Esophagus squamous epithelium (tissue), 5 donors: ENCODE results near the gene PMIS2. TPM values are rescaled to one million over a fixed set of nuclear protein-coding genes. Genes with fewer than 3 reads are reported as not detected.

Source experiments
- DNase-seq: peaks from one replicate; lab custom pipeline; 2025; lab: John Stamatoyannopoulos, UW
- H3K27ac ChIP-seq, 4 donors: fragments of 200-600 bp; sonication (generic); one replicate each; pipeline ENCODE4 v1.5.1; 2016 to 2019; ENCODE audit warnings: mild to moderate bottlenecking in 1 of 4
- H3K27me3 ChIP-seq, 4 donors: fragments of 200-600 bp; sonication (generic); 1 replicate in 3 of 4; 2 replicates in 1 of 4; pipeline versions ENCODE4 v1.5.1 to v1.6.0; 2017 to 2021; ENCODE audit warnings: antibody characterized with exemption in 1 of 4
- H3K36me3 ChIP-seq, 3 donors: fragments of 200-600 bp; sonication (generic); one replicate each; pipeline ENCODE4 v1.5.1; 2016 to 2019
- H3K4me1 ChIP-seq, 3 donors: fragments of 200-600 bp; sonication (generic); one replicate each; pipeline ENCODE4 v1.5.1; 2017 to 2019
- H3K4me3 ChIP-seq, 4 donors: fragments of 200-600 bp; sonication (generic); 1 replicate in 3 of 4; 2 replicates in 1 of 4; pipeline ENCODE4 v1.5.1; 2016 to 2019; ENCODE audit warnings: mild to moderate bottlenecking in 2 of 4, moderate library complexity in 1 of 4
- H3K9me3 ChIP-seq, 3 donors: fragments of 200-600 bp; sonication (generic); one replicate each; pipeline ENCODE4 v1.5.1; 2016 to 2019
- POLR2A ChIP-seq, 4 donors: fragments of 450-650 bp; IDR thresholded peaks; one replicate each; pipeline ENCODE4 v1.6.1; 2017; ENCODE audit warnings: antibody characterized with exemption in 4 of 4, mild to moderate bottlenecking in 4 of 4, moderate library complexity in 3 of 4
- WGBS, 2 donors: methylation state at CpG; one replicate each; pipeline ENCODE4 v1.1.5; 2018; 5-methylcytosine and 5-hydroxymethylcytosine counted together
- intact Hi-C: fragments of 100-400 bp; cut with DNase I; formaldehyde crosslinking; loops from one replicate; pipeline ENCODE4 v1.15.0; 2022
- total RNA-seq, 4 donors: library from RNA; depleted of rRNA; stranded (reverse); fragments of >200 nt; gene quantifications; one replicate each; pipeline ENCODE4 v1.1.0, GENCODE V29; 2016
- TF ChIP-seq, protein P1 (sequence below), 6 experiments: fragments of 450-650 bp in 4 of 6; fragments of 200-600 bp in 2 of 6; sonication (generic) in 2 of 6; IDR thresholded peaks; one replicate each; pipeline ENCODE4 v1.5.1; 2016 to 2019; ENCODE audit warnings: antibody characterized with exemption in 6 of 6, mild to moderate bottlenecking in 4 of 6, moderate library complexity in 4 of 6
- donor health status: DM: yes; HTN: yes; CAD: no.

Gene PMIS2
- total RNA-seq, 4 donors from 2014 or later = not detected

DNA sequence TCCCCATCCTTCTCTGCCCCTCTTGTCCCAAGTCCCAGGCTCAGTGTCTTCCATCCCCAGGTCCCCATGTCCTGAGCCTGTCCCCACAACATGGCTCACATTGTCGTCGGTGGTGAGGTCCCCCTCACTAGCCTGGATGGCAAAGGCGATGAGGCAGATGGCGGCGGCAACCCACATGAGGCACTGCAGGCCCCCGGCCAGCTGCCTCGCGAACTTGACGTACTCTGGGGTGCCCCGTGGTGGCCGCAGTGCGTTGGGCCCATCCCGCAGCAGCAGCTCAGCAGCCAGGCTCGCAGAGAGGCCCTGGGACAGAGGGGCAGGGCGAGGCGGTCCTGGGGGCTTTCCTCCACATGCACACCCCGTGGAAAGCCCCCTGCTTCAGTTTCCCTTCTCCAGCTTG lies 23.6 kb upstream of the PMIS2 start:
- H3K27ac ChIP-seq = no peak overlapping the region
- H3K36me3 ChIP-seq = no peaks in the 10 kb centered on the region
- no peak overlapping the region for H3K4me3 ChIP-seq
- TF ChIP-seq, protein P1, sequence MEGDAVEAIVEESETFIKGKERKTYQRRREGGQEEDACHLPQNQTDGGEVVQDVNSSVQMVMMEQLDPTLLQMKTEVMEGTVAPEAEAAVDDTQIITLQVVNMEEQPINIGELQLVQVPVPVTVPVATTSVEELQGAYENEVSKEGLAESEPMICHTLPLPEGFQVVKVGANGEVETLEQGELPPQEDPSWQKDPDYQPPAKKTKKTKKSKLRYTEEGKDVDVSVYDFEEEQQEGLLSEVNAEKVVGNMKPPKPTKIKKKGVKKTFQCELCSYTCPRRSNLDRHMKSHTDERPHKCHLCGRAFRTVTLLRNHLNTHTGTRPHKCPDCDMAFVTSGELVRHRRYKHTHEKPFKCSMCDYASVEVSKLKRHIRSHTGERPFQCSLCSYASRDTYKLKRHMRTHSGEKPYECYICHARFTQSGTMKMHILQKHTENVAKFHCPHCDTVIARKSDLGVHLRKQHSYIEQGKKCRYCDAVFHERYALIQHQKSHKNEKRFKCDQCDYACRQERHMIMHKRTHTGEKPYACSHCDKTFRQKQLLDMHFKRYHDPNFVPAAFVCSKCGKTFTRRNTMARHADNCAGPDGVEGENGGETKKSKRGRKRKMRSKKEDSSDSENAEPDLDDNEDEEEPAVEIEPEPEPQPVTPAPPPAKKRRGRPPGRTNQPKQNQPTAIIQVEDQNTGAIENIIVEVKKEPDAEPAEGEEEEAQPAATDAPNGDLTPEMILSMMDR (IDR thresholded peaks at IDR 0.05) = no peak
- TF ChIP-seq POLR2A (IDR thresholded peaks at IDR 0.05) = no peak
- no peak for DNase-seq
- intact Hi-C loops = no loop called here
- no peaks in the 10 kb centered on the region for H3K9me3 ChIP-seq
- WGBS, 2 donors = 51 to 66% methylated on average over 5 to 9 of the region's 17 CpGs
- H3K4me1 ChIP-seq = peaks cover 6 to 14% (median 13%) of the 10 kb centered on the region in 3 donors
- H3K27me3 ChIP-seq = peaks cover 0 to 79% (median 4%) of the 10 kb centered on the region in 4 donors

DNA sequence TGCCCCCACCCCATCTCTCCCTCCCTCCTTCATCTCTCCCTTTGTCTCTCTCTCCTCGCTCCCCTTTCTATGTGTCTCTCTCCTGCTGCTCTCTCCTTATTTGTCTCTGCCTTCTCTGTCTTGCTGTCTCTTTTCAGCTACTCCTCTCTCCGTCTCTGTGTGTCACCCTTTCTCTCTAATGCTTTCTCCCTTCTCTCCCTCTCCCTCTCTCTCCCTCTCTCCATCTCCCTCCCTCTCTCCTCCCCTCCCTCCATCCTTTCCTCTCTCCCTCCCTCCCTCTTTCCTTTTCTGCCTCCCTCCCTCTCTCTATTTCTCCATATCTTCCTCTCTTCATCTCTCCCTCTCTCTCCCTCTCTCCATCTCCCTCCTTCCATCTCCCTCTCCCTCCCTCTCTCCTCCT lies 23.2 kb upstream of the PMIS2 start:
- H3K9me3 ChIP-seq = no peaks in the 10 kb centered on the region
- H3K4me3 ChIP-seq = no peak overlapping the region
- no peaks in the 10 kb centered on the region for H3K36me3 ChIP-seq
- peaks cover 6 to 10% (median 9%) of the 10 kb centered on the region in 3 donors for H3K4me1 ChIP-seq
- no peak overlapping the region for H3K27ac ChIP-seq
- intact Hi-C loops = no loop called here
- 37 to 68% methylated on average over 2 of the region's 2 CpGs for WGBS, 2 donors
- TF ChIP-seq, protein P1 (IDR thresholded peaks at IDR 0.05) = no peak
- no peak for TF ChIP-seq POLR2A (IDR thresholded peaks at IDR 0.05)
- DNase-seq = no peak
- peaks cover 0 to 79% (median 4%) of the 10 kb centered on the region in 4 donors for H3K27me3 ChIP-seq

DNA sequence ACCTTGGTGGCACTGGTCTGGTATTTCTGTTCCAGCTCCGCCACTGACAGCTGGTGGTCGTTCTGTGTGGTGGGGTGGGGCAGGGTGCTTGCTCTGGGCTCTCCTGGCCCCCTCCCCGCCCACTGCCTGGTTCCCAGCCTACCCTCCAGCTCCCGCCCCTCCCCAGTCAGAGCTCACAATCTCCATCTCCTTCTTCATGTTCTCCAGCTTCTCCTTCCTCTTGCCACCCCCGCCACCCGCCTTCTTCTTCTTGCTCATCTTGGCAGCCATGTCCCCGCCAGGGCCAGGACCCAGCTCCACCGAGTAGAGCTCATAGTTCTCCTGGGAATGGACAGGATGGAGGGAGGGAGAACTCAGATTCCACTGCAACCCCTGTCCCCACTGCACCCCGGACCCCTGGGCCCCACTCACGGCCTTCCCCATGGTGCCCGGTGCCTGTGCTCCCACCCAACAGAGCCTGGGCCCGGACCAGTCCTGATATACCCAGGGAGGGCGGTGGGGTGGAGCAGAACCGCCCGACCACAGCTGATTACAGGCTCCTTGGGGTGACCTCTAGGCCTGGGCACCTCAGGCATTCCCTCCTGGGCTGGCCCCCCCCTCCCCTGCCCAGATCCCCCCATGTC lies 22.7 kb upstream of the PMIS2 start, which contains the start of gene ATP4A:
Gene ATP4A (minus strand): TSS at position 452 of the 623 bp plus-strand sequence. CDS start 29 bp downstream, at position 423.
- WGBS, 2 donors = 23 to 55% methylated on average over 3 to 7 of the region's 15 CpGs
- Histone ChIP-seq H3K4me1 (peaks cover under 1 to 5% (median 4%) of the 10 kb centered on the region in 3 donors), H3K9me3 (no peaks in the 10 kb centered on the region), H3K27me3 (peaks cover 0 to 75% (median 2%) of the 10 kb centered on the region in 4 donors), H3K36me3 (no peaks in the 10 kb centered on the region), H3K27ac (no peak within 1 kb of the TSS), H3K4me3 (no peak within 1 kb of the TSS)
- TF ChIP-seq POLR2A (IDR thresholded peaks at IDR 0.05) = no peak
- TF ChIP-seq, protein P1 (IDR thresholded peaks at IDR 0.05) = no peak
- no peak for DNase-seq
- intact Hi-C loops = no loop called here

DNA sequence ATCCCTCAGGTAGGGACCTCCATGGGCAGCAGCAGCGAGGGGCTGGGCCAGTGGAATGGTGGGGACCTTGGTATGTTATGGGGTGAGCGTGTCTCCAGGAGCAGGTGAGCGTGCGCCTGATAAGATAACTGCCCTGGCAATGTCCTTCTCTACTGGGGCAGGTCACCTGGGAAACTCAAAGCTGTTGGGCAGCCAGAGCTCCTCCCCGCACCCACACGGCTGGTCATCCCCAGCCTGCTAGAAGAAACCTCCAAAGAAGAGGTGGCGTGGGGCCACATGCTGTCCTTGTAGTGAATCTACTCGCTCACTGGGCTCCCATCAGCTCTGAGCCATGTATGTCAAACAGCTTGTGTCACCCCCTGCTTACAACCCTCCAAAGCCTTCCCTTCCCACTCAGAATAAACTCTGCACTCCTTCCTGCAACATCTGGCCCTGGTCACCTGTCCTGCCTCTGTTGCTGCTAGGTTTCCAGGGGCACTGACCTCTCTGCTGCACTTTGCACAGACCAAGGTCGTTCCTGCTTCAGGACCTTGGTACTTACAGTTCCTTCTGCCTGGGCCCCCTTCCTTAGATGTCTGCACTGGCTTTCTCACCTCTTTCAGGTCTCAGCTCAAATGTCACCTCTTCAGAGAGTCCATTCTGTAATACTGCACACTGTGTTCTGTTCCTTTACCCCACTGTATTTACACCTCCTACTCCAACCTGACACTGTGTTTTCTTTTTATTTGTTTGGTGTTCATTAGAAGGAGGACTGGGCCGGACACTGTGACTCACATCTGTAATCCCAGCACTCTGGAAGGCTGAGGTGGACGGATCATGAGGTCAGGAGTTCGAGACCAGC lies 20.7 kb upstream of the PMIS2 start:
- intact Hi-C loops = no loop called here
- Histone ChIP-seq H3K9me3 (no peaks in the 10 kb centered on the region), H3K27ac (no peak overlapping the region), H3K36me3 (no peaks in the 10 kb centered on the region), H3K4me3 (no peak overlapping the region), H3K27me3 (peaks cover 0 to 71% (median 0%) of the 10 kb centered on the region in 4 donors), H3K4me1 (no peaks in the 10 kb centered on the region)
- 73 to 77% methylated on average over 10 to 12 of the region's 12 CpGs for WGBS, 2 donors
- no peak for DNase-seq
- no peak for TF ChIP-seq POLR2A (IDR thresholded peaks at IDR 0.05)
- TF ChIP-seq, protein P1 (IDR thresholded peaks at IDR 0.05) = no peak

DNA sequence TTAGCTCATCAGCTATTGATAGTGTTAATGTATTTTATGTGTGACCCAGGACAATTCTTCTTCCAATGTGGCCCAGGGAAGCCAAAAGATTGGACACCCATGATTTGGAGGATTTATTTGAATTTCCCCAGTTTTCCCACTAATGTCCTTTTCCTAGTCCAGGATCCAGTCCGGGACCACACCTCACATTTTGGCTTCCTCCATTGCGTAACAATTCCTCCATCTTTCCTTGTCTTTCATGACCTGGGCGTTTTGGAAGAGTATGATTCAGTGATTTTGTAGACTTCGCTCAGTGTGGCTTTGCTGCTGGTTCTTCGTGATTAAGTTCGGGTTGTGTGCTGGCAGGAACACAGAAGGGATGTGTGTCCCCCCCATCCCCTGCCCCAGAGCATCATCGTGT lies 19.2 kb upstream of the PMIS2 start:
- Histone ChIP-seq H3K4me3 (no peak overlapping the region), H3K27me3 (peaks cover 0 to 63% (median 0%) of the 10 kb centered on the region in 4 donors), H3K4me1 (peaks cover 0 to 4% (median 0%) of the 10 kb centered on the region in 3 donors), H3K36me3 (no peaks in the 10 kb centered on the region), H3K27ac (no peak overlapping the region), H3K9me3 (no peaks in the 10 kb centered on the region)
- 69 to 73% methylated on average over 4 to 7 of the region's 7 CpGs for WGBS, 2 donors
- no peak for TF ChIP-seq POLR2A (IDR thresholded peaks at IDR 0.05)
- TF ChIP-seq, protein P1 (IDR thresholded peaks at IDR 0.05) = no peak
- intact Hi-C loops = no loop called here
- DNase-seq = no peak
